ENCODE results near the gene FAM20A.

FAM20A gene

GRCh38 chr17:68512247-68512959, 88.8 kb downstream of the FAM20A start, which contains the start of gene PRKAR1A:
TSS of gene PRKAR1A (plus strand) at chr17:68512430. CDS start at chr17:68515400, 2,970 bp downstream.
- TF ChIP-seq YY1 (IDR thresholded peaks at IDR 0.05; ENCODE audit: low read depth), result peak; percentile 91
- peak; percentile 44; the same call in 1 of the 2 replicates for TF ChIP-seq TAF1 (IDR thresholded peaks at IDR 0.05; ENCODE audit: low read depth)
- no peak for TF ChIP-seq TEAD4 (IDR thresholded peaks at IDR 0.05)
- TF ChIP-seq EP300 (IDR thresholded peaks at IDR 0.05; ENCODE audit: borderline replicate concordance), result no peak
- peak; percentile 41; the same call in 1 of the 2 replicates for TF ChIP-seq EGR1 (IDR thresholded peaks at IDR 0.05)
- no peak; the same call in 1 of the 2 replicates for TF ChIP-seq ZBTB7A (IDR thresholded peaks at IDR 0.05; ENCODE audit: low read depth)
- peak; percentile 70 for TF ChIP-seq CREB1 (IDR thresholded peaks at IDR 0.05; ENCODE audit: low read depth)

- TF ChIP-seq NFIC (IDR thresholded peaks at IDR 0.05) (no peak), ZBTB7A (IDR thresholded peaks at IDR 0.05; ENCODE audit: low read depth) (peak; percentile 64; the same call in 1 of the 2 replicates), TAF1 (IDR thresholded peaks at IDR 0.05; ENCODE audit: low read depth) (peak; percentile 30; the same call in 1 of the 2 replicates), USF1 (IDR thresholded peaks at IDR 0.05) (peak; percentile 89), EGR1 (IDR thresholded peaks at IDR 0.05) (peak; percentile 51; the same call in 1 of the 2 replicates), TEAD4 (IDR thresholded peaks at IDR 0.05) (0 out of 2 replicates have a peak, but pooled peaks have one; percentile 5), TCF12 (IDR thresholded peaks at IDR 0.05; ENCODE audit: low read depth) (no peak; the same call in 1 of the 2 replicates)
- TF ChIP-seq, protein P1, sequence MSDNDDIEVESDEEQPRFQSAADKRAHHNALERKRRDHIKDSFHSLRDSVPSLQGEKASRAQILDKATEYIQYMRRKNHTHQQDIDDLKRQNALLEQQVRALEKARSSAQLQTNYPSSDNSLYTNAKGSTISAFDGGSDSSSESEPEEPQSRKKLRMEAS (IDR thresholded peaks at IDR 0.05), result peak; percentile 94
Observed at GRCh38 chr17:68511671-68512246, 89.4 kb downstream of the FAM20A start.

- TF ChIP-seq YY1 (IDR thresholded peaks at IDR 0.05; ENCODE audit: low read depth) (0 out of 2 replicates have a peak, but pooled peaks have one; percentile 6), EP300 (IDR thresholded peaks at IDR 0.05; ENCODE audit: borderline replicate concordance) (no peak), TCF12 (IDR thresholded peaks at IDR 0.05; ENCODE audit: low read depth) (no peak)
Observed at GRCh38 chr17:68511254-68511670, 89.9 kb downstream of the FAM20A start.

DNA sequence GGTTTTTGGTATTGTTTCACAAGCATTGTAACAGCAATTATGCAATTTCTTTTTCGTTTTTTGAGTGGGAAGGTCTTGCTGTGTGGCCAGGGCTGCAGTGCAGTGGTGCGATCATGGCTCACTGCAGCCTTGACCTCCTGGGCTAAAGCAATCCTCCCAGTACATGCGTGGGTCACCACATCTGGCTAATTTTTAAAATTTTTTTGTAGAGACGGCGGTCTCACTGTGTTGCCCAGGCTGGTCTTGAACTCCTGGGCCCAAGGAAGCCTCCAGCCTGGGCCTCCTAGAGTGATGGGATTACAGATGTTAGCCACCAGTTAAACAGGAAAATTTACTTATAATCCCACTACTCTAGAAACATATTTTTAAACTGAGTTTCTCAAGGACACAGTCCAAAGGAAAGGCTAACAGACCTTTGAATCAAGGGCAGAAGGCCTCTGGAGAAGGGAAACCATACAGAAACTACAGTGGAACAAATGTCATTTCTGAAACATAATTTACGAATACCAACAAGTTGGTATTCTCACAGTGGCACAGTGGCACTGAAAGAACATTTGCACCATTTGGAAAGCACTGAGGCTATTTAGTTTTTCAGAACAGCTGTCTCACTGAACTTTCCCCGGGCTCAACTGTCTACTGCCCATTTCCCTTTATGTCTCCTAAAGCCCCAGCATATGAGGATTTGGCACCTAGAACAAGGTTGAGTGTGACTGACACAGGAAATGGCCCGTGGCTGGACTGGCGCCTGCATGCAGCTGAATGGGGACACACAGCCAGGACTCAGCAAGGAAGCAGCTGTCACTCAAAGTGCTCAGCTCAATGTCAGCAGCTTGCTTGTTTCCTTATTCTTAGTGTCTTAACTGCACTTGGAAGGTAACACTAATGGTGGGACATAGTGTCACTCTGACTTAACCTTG, 91.8 kb downstream of the FAM20A start:
- TF ChIP-seq NFIC (IDR thresholded peaks at IDR 0.05) (peak; percentile 62), TCF12 (IDR thresholded peaks at IDR 0.05; ENCODE audit: low read depth) (no peak), TAF1 (IDR thresholded peaks at IDR 0.05; ENCODE audit: low read depth) (no peak)

- TF ChIP-seq CEBPB (IDR thresholded peaks at IDR 0.05), result no peak
- no peak for TF ChIP-seq ZBTB7A (IDR thresholded peaks at IDR 0.05; ENCODE audit: low read depth)
- TF ChIP-seq EGR1 (IDR thresholded peaks at IDR 0.05), result no peak
- no peak for TF ChIP-seq FOXM1 (IDR thresholded peaks at IDR 0.05; ENCODE audit: borderline replicate concordance, low read depth)
- TF ChIP-seq, protein P1 (IDR thresholded peaks at IDR 0.05), result no peak
- no peak for TF ChIP-seq RAD21 (IDR thresholded peaks at IDR 0.05; ENCODE audit: low read depth)
- no peak for TF ChIP-seq YY1 (IDR thresholded peaks at IDR 0.05; ENCODE audit: low read depth)
- TF ChIP-seq CREB1 (IDR thresholded peaks at IDR 0.05; ENCODE audit: low read depth), result no peak
- TF ChIP-seq, protein P2, sequence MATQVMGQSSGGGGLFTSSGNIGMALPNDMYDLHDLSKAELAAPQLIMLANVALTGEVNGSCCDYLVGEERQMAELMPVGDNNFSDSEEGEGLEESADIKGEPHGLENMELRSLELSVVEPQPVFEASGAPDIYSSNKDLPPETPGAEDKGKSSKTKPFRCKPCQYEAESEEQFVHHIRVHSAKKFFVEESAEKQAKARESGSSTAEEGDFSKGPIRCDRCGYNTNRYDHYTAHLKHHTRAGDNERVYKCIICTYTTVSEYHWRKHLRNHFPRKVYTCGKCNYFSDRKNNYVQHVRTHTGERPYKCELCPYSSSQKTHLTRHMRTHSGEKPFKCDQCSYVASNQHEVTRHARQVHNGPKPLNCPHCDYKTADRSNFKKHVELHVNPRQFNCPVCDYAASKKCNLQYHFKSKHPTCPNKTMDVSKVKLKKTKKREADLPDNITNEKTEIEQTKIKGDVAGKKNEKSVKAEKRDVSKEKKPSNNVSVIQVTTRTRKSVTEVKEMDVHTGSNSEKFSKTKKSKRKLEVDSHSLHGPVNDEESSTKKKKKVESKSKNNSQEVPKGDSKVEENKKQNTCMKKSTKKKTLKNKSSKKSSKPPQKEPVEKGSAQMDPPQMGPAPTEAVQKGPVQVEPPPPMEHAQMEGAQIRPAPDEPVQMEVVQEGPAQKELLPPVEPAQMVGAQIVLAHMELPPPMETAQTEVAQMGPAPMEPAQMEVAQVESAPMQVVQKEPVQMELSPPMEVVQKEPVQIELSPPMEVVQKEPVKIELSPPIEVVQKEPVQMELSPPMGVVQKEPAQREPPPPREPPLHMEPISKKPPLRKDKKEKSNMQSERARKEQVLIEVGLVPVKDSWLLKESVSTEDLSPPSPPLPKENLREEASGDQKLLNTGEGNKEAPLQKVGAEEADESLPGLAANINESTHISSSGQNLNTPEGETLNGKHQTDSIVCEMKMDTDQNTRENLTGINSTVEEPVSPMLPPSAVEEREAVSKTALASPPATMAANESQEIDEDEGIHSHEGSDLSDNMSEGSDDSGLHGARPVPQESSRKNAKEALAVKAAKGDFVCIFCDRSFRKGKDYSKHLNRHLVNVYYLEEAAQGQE (IDR thresholded peaks at IDR 0.05; ENCODE audit: low read depth), result no peak
- TF ChIP-seq USF1 (IDR thresholded peaks at IDR 0.05), result no peak
- TF ChIP-seq EP300 (IDR thresholded peaks at IDR 0.05; ENCODE audit: borderline replicate concordance), result no peak
- no peak for TF ChIP-seq TCF12 (IDR thresholded peaks at IDR 0.05; ENCODE audit: low read depth)
- no peak for TF ChIP-seq NFIC (IDR thresholded peaks at IDR 0.05)
- TF ChIP-seq TAF1 (IDR thresholded peaks at IDR 0.05; ENCODE audit: low read depth), result no peak
- TF ChIP-seq TEAD4 (IDR thresholded peaks at IDR 0.05), result no peak
Observed at GRCh38 chr17:68507576-68507975, 93.6 kb downstream of the FAM20A start.

- TF ChIP-seq CEBPB (IDR thresholded peaks at IDR 0.05) (no peak), EGR1 (IDR thresholded peaks at IDR 0.05) (no peak), ZBTB7A (IDR thresholded peaks at IDR 0.05; ENCODE audit: low read depth) (no peak), RAD21 (IDR thresholded peaks at IDR 0.05; ENCODE audit: low read depth) (no peak), TEAD4 (IDR thresholded peaks at IDR 0.05) (no peak)
- TF ChIP-seq, protein P1 (IDR thresholded peaks at IDR 0.05), result no peak
Observed at GRCh38 chr17:68505951-68506350, 95.2 kb downstream of the FAM20A start.
